HG03439 (cell line): Measurements from ENCODE around the gene TAF5.
"Not testable (repeated sequence)": the region's sequence is repeated elsewhere in the genome, so short reads cannot be mapped to it uniquely, and the experiment has no call there.

Source experiments
- ATAC-seq: cut with Tn5 transposase; IDR thresholded peaks from one replicate; pipeline ENCODE4 v1.9.1; 2021; ENCODE audit warnings: mild to moderate bottlenecking, moderate library complexity; ENCODE audit not compliant: unreplicated experiment

TAF5 gene

GRCh38 chr10:103367782-103368518, at the start of gene TAF5:
Gene TAF5, plus strand, starts transcription at chr10:103367976. Its CDS starts 14 bp downstream, at chr10:103367990.
- ATAC-seq = peak; percentile 66

- ATAC-seq = no peak
These were observed 39.9 kb upstream of the TAF5 start for GRCh38 chr10:103327906-103328305.

DNA sequence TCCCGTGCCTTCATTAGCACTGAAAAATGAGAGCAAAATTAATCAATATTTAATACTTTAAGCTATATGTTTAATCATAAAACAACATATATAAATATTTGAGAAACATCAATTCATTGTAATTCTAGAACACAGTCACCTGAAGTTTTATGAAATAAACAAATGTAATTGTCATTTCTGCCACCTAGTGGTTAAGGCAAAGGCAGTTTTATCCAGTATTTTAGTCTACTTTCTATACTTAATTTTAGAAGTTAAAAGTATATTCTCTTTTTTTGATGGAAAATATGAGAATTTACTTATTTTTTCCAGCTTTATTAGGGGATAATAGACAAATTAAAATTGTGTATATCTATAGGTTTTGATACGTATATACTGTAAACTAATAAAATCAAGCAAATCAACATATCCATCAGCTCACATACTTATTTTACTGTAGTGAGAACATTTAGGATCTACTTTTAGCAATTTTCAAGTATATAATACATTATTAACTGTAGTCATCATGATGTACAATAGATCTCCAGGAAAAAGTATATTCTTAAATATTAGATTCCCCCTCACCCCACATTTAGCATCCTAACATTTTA, 33.7 kb upstream of the TAF5 start:
- ATAC-seq = no peak

DNA sequence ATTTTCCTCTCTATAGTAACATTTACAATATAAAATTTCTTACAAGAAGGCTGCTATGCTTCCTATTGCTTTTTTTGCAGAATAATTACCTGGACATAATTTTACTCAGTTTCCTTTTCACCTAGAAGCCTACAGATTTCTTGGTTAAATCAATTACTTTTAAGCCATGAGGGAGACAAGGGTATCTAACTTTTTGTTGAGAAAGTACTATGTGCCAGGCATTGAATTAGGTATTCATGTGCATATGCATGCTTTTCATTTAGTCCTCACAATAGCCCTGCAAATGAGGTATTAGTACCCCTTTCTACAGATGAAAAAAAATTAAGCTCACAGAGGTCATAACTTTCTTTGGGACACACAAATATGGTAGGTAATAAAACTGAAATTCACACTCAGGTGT, 33.2 kb upstream of the TAF5 start:
- no peak for ATAC-seq

- ATAC-seq = no peak
These were observed 31.4 kb upstream of the TAF5 start for GRCh38 chr10:103336370-103336769.

DNA sequence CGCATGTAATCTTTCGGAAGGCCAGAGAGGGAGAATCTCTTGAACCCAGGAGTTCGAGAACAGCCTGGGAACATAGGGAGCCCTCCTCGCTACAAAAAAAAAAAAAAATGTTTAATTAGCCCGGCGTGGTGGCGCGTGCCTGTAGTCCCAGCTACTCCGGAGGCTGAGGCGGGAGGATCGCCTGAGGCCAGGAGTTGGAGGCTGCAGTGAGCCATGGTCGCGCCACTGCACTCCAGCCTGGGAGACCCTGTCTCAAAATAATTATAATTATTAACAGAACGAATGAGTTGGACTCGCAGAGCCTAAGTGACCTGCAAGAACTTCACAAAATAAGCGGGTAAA, 17.6 kb upstream of the TAF5 start:
- no peak for ATAC-seq

GRCh38 chr10:103350517-103351260, 17.1 kb upstream of the TAF5 start, which contains the start of gene PCGF6:
Gene PCGF6, minus strand, starts transcription at chr10:103351140. Its CDS starts 74 bp downstream, at chr10:103351066.
- peak; percentile 85 for ATAC-seq

- ATAC-seq = no peak
These were observed 14.5 kb upstream of the TAF5 start for GRCh38 chr10:103353281-103353680.

DNA sequence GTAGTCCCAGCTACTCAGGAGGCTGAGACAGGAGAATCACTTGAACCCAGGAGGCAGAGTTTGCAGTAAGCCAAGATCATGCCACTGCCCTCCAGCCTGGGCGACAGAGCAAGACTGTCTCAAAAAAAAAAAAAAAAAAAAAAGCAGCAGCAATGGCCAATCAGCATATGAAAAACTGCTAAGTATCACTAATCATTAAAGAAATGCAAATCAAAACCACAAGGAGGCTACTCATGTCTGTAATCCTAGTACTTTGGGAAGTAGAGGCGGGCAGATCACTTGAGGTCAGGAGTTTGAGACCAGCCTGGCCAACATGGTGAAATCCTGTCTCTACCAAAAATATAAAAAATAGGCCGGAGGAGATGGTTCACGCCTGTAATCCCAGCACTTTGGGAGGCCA, 13.2 kb upstream of the TAF5 start:
- not testable (repeated sequence) for ATAC-seq

GRCh38 chr10:103355906-103356599, 11.7 kb upstream of the TAF5 start:
- ATAC-seq = no peak

DNA sequence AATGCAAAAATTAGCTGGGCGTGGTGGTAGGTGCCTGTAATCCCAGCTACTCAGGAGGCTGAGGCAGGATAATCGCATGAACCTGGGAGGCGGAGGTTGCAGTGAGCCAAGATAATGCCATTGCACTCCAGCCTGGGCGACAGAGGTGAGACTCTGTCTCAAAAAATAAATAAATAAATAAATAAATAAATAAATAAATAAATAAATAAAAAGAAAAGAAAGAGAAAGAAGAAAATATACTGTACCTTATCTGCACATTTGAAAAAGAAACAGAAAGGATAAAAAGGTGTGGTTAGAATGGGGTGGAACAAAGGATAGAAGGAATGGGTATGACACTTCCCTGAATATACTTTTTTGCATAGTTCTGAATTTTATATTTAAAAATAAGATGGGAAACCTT, 8.3 kb upstream of the TAF5 start:
- not testable (repeated sequence) for ATAC-seq

GRCh38 chr10:103360791-103361190, 7.0 kb upstream of the TAF5 start:
- not testable (repeated sequence) for ATAC-seq

DNA sequence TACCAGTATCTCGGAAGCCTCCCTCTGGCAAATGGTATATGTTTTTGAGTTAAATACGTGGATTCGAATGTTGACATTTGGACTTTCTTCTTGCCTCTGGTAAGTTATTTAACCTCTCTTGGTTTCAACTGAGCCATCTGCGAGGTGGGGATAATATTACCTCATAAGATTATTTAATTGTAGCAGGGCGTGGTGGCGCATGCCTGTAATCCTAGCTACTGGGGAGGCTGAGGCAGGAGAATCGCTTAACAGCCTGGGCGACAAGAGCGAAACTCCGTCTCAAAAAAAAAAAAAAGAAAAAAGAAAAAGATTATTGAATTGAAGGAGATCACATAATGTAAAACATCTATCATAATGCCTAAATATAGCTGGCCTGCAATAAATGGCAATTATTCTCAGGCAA, 396 bp upstream of the TAF5 start:
- no peak for ATAC-seq

DNA sequence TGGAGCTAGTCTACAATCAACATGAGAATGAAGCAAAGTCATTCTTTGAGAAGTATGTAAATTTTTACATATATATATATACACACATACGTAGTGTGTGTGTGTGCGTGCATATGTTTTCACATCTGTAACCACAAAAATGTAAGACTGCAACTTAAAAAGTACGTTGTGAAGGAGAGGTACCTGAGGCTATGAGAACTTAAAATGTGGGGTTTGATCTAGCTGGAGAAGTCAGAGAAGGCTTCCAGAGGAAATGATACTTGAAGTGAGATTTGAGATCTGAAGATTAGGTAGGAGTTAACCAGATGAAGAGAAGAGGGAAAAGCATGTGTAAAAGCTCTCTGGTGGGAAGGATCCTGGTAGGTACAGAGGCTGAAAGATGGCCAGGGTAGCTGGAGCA, 5.8 kb downstream of the TAF5 start:
- ATAC-seq = no peak

- no peak for ATAC-seq
These were observed 6.5 kb downstream of the TAF5 start for GRCh38 chr10:103374263-103374662.

DNA sequence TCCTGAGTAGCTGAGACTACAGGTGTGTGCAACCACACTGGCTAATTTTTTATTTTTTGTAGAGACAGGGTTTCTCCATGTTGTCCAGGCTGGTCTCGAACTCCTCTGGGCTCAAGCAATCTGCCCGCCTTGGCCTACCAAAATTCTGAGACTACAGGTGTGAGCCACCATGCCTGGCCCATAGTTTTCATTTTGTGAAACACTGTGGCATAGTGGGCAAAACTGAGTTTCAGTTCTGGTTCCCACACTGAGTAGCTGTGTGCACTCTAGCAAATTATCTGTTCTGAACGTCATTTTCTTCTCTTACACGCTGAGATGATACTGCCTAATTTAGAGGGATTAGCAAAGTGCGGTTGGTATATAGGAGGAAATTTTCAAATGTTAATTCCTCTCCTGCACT, 15.0 kb downstream of the TAF5 start:
- no peak for ATAC-seq

- ATAC-seq = no peak
These were observed 26.4 kb downstream of the TAF5 start for GRCh38 chr10:103394180-103394579.

GRCh38 chr10:103395754-103396066, 27.9 kb downstream of the TAF5 start:
- ATAC-seq = no peak

GRCh38 chr10:103396067-103396788, 28.5 kb downstream of the TAF5 start, which contains the start of the genes ATP5MK and PDCD11:
Gene ATP5MK, minus strand, starts transcription at chr10:103396475. Its CDS starts 4,018 bp downstream, at chr10:103392457.
Gene PDCD11, plus strand, starts transcription at chr10:103396626. Its CDS starts 1,801 bp downstream, at chr10:103398427.
- ATAC-seq = peak; percentile 98

- ATAC-seq = no peak
These were observed 29.0 kb downstream of the TAF5 start for GRCh38 chr10:103396789-103397087.
